Osteoblast (primary cell): ENCODE data around the gene CIC. TPM values are rescaled to one million over a fixed set of nuclear protein-coding genes. Genes with fewer than 3 reads are reported as not detected.
A peak's percentile ranks its signal among the peaks of the same experiment; 100 is the strongest.

Experiments
- DNase-seq: peaks from one replicate; pipeline ENCODE4 v3.0.0; 2011; ENCODE audit warnings: low spot score, mixed read lengths; ENCODE audit not compliant: insufficient read length; ENCODE audit errors: missing footprints
- H2AFZ ChIP-seq: 2 replicates; pipeline ENCODE4 v1.6.0; 2011; ENCODE audit warnings: mild to moderate bottlenecking, low read length
- H3K27ac ChIP-seq: 2 replicates; pipeline ENCODE4 v1.5.1; 2011; ENCODE audit warnings: mild to moderate bottlenecking, low read depth, low read length, moderate library complexity
- H3K27me3 ChIP-seq: 2 replicates; pipeline ENCODE4 v1.6.0; 2012; ENCODE audit warnings: mild to moderate bottlenecking, control low read depth, inconsistent platforms, low read length, moderate library complexity; ENCODE audit not compliant: insufficient read depth
- H3K36me3 ChIP-seq: 2 replicates; pipeline ENCODE4 v1.5.1; 2011; ENCODE audit warnings: mild to moderate bottlenecking, low read length, control low read depth, moderate library complexity; ENCODE audit not compliant: insufficient read depth
- H3K4me1 ChIP-seq: 2 replicates; pipeline ENCODE4 v1.5.1; 2011; ENCODE audit warnings: mild to moderate bottlenecking, low read length, control low read depth, moderate library complexity; ENCODE audit not compliant: insufficient read depth
- H3K4me2 ChIP-seq: 2 replicates; pipeline ENCODE4 v1.6.0; 2011; ENCODE audit warnings: mild to moderate bottlenecking, low read length; ENCODE audit not compliant: insufficient read depth
- H3K4me3 ChIP-seq: fragments of 200-600 bp; sonication (generic); 3 replicates; pipeline ENCODE4 v1.5.1; 2012; ENCODE audit warnings: mild to moderate bottlenecking, low read length, inconsistent platforms; ENCODE audit not compliant: insufficient read depth
- H3K79me2 ChIP-seq: 2 replicates; pipeline ENCODE4 v1.6.0; 2012; ENCODE audit warnings: mild to moderate bottlenecking, low read length, control low read depth, inconsistent platforms; ENCODE audit not compliant: insufficient read depth
- H3K9me3 ChIP-seq: 2 replicates; pipeline ENCODE4 v1.5.1; 2011; ENCODE audit warnings: low read depth, low read length, control low read depth
- H4K20me1 ChIP-seq: 2 replicates; pipeline ENCODE4 v1.6.0; 2012; ENCODE audit warnings: mild to moderate bottlenecking, low read length, control low read depth; ENCODE audit not compliant: insufficient read depth
- CTCF ChIP-seq: IDR thresholded peaks from 2 replicates; pipeline ENCODE4 v1.5.1; 2011; ENCODE audit warnings: mild to moderate bottlenecking, low read depth, low read length, moderate library complexity; ENCODE audit errors: extremely low read depth
- total RNA-seq: library from RNA; depleted of rRNA; stranded (reverse); fragments of >200 nt; gene quantifications from 2 replicates; pipeline ENCODE4 v1.2.3, GENCODE V29; 2012

Gene CIC
- total RNA-seq, 1 donor = 39.1 TPM

GRCh38 chr19:42294471-42295137 lies 25.6 kb downstream of the CIC start:
- Histone ChIP-seq H3K4me3 (no peak overlapping the region), H3K79me2 (no peaks in the 10 kb centered on the region), H2AFZ (no peak overlapping the region), H3K4me2 (no peak overlapping the region), H4K20me1 (peaks cover 20% of the 10 kb centered on the region), H3K36me3 (peaks cover 50% of the 10 kb centered on the region), H3K4me1 (no peaks in the 10 kb centered on the region), H3K9me3 (no peaks in the 10 kb centered on the region), H3K27me3 (no peaks in the 10 kb centered on the region), H3K27ac (no peak overlapping the region)
- DNase-seq = no peak
- TF ChIP-seq CTCF = no peak

DNA sequence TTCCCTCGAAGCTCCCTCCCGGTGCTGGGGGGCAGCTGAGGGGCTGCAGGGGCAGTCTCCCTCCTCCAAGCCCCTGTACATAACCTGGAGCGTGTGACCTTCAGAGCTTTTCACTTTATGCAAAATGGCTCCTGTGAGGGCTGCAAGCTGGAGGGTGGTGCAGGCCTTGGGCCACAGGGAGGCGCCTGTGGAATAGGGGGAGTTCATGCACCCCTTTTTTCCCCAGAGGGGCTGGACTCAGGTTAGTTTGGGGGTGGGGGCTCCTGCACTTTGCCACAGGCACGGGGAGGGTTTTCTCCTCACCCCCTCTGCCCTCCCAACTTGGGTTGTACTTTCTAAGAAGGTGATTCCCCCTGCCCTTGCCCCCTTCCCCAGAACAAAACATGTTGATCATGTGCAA lies 26.3 kb downstream of the CIC start:
- H3K4me1 ChIP-seq = no peaks in the 10 kb centered on the region
- no peak for TF ChIP-seq CTCF
- H3K4me2 ChIP-seq = no peak overlapping the region
- no peaks in the 10 kb centered on the region for H3K79me2 ChIP-seq
- peaks cover 43% of the 10 kb centered on the region for H3K36me3 ChIP-seq
- no peak overlapping the region for H3K27ac ChIP-seq
- H2AFZ ChIP-seq = no peak overlapping the region
- no peak for DNase-seq
- no peak overlapping the region for H3K4me3 ChIP-seq
- no peaks in the 10 kb centered on the region for H3K9me3 ChIP-seq
- peaks cover 17% of the 10 kb centered on the region for H4K20me1 ChIP-seq
- no peaks in the 10 kb centered on the region for H3K27me3 ChIP-seq

DNA sequence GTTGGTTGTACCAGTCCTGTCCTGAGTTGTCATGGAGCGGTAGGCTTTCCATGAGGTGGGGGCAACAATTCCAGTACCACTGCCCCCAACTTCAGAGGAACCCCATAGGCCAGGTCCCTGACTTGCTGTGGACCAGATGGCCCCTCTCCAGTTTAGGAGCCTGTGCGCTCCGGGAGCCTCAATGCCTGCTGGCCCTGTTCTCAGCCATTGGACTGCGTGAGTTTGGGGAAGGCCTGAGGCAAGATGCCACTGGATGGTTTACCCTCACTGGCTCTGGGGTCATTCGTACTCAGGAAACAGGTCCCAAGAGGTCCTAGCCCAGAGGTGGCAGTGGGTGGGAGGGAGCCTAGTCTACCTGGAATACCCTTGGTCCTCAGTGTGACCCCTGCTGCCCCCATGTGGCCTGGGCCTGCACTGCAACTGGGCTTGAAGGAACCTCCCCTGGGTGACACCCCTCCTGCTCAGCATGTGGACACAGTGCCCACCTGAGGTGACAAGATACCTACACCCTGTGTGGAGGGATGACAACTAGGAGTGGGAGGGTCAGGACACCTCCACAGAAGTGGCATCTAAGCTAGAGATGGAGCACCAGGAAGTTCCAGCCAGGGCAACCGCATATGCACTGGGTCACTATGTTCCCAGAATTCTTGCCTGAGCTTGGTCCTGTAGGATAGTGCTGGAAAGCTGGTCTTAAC lies 26.9 kb downstream of the CIC start:
- Histone ChIP-seq H4K20me1 (peaks cover 15% of the 10 kb centered on the region), H3K4me3 (no peak overlapping the region), H3K27ac (no peak overlapping the region), H3K4me1 (no peaks in the 10 kb centered on the region), H3K9me3 (no peaks in the 10 kb centered on the region), H3K27me3 (no peaks in the 10 kb centered on the region), H3K4me2 (no peak overlapping the region), H3K79me2 (no peaks in the 10 kb centered on the region), H3K36me3 (peaks cover 38% of the 10 kb centered on the region), H2AFZ (no peak overlapping the region)
- TF ChIP-seq CTCF = peak; percentile 89
- DNase-seq = peak; percentile 97

DNA sequence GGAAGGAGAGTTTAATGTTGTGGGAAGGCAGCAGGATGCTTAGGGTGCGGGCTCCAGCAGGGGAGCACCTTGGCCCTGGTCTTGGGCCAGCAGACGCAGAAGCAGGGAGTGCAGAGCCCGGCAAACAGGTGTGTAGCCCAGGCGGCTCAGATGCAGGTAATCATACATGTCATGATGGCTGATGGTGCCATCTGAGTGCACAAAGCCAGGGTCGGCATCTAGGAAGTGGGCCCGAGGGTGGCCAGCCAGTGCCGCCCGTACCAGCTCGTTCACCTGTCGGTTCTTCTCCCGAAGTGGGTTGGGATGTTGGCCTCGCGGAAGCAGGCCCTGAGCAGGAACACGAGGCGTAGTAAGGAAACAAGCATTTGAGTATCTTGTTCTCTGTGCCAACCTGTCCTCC lies 28.0 kb downstream of the CIC start:
- no peak for DNase-seq
- Histone ChIP-seq H2AFZ (no peak overlapping the region), H3K36me3 (peaks cover 30% of the 10 kb centered on the region), H3K4me2 (no peak overlapping the region), H3K4me1 (peaks cover 2% of the 10 kb centered on the region), H3K4me3 (no peak overlapping the region), H3K9me3 (no peaks in the 10 kb centered on the region), H3K79me2 (no peaks in the 10 kb centered on the region), H3K27me3 (no peaks in the 10 kb centered on the region), H3K27ac (no peak overlapping the region), H4K20me1 (peaks cover 10% of the 10 kb centered on the region)
- TF ChIP-seq CTCF = no peak
